Naive thymus-derived CD8-positive, alpha-beta T cell (primary cell): ENCODE results near the gene BTF3. TPM values are rescaled to one million over a fixed set of nuclear protein-coding genes. Genes with fewer than 3 reads are reported as not detected.
A peak's percentile ranks its signal among the peaks of the same experiment; 100 is the strongest.

Experiments
- ATAC-seq, 2 donors: fragments of 150-1000 bp; cut with Tn5 transposase in 1 of 2; sonication (Bioruptor Pico), chemical (Tn5 transposase) in 1 of 2; 1 replicate in 1 of 2; 2 replicates in 1 of 2; pipeline ENCODE4 v1.10.0; 2021; ENCODE audit warnings: mild to moderate bottlenecking in 2 of 2, moderate library complexity in 2 of 2
- POLR2A ChIA-PET: fragments of 350-600 bp; sonication (Branson Sonifier 250); formaldehyde crosslinking; loops from one replicate; lab custom pipeline; 2021; ENCODE audit warnings: antibody characterized with exemption; lab: Charles Lee
- DNase-seq, 10 donors: peaks; one replicate each; pipeline versions ENCODE4 v3.0.0 to v3.0.0-alpha.2; 2020 to 2022
- H3K27ac Mint-ChIP-seq, 10 donors: one replicate each; pipeline ENCODE4 v1.8.0; 2020 to 2022; ENCODE audit warnings: mild to moderate bottlenecking in 10 of 10, mixed read lengths in 10 of 10, moderate library complexity in 4 of 10, inconsistent platforms in 1 of 10
- H3K27me3 Mint-ChIP-seq, 5 donors: one replicate each; pipeline ENCODE4 v1.8.0; 2021 to 2022; ENCODE audit warnings: mixed read lengths in 5 of 5
- H3K36me3 Mint-ChIP-seq, 3 donors: one replicate each; pipeline ENCODE4 v1.8.0; 2020 to 2022; ENCODE audit warnings: mixed read lengths in 3 of 3, mild to moderate bottlenecking in 2 of 3, inconsistent platforms in 1 of 3
- H3K4me1 Mint-ChIP-seq, 4 donors: one replicate each; pipeline ENCODE4 v1.8.0; 2021 to 2022; ENCODE audit warnings: mixed read lengths in 4 of 4
- H3K4me3 Mint-ChIP-seq, 10 donors: one replicate each; pipeline ENCODE4 v1.8.0; 2020 to 2022; ENCODE audit warnings: mild to moderate bottlenecking in 10 of 10, mixed read lengths in 10 of 10, moderate library complexity in 6 of 10, inconsistent platforms in 1 of 10
- H3K9me3 Mint-ChIP-seq, 9 donors: one replicate each; pipeline ENCODE4 v1.8.0; 2020 to 2022; ENCODE audit warnings: mixed read lengths in 9 of 9, mild to moderate bottlenecking in 3 of 9, inconsistent platforms in 1 of 9, moderate library complexity in 1 of 9
- polyA plus RNA-seq, 3 donors: library from polyadenylated mRNA; unstranded; fragments of 300-500 nt; fragmentation: Illumina TruSeq; gene quantifications; one replicate each; pipeline ENCODE4 v1.2.3, GENCODE V29; 2021
- total RNA-seq, 8 experiments: library from RNA in 2 of 8; stranded (reverse) in 2 of 8; gene quantifications; one replicate each; pipeline ENCODE4 v1.2.3 and lab custom pipeline; 2021 to 2026

The BTF3 gene
- total and polyA plus RNA-seq, 5 experiments from 2014 or later: 697 to 913 (median 812) TPM

- Mint-ChIP-seq H3K27ac (no peak overlapping the region), H3K9me3 (no peaks in the 10 kb centered on the region), H3K4me3 (no peak overlapping the region), H3K36me3 (no peaks in the 10 kb centered on the region), H3K27me3 (peaks cover 9 to 40% (median 22%) of the 10 kb centered on the region in 5 donors), H3K4me1 (no peaks in the 10 kb centered on the region)
- no peak for DNase-seq
- no peak for ATAC-seq
- POLR2A ChIA-PET: no interaction called here
Measured at GRCh38 chr5:73532195-73532594, 34.0 kb downstream of the BTF3 start.

- POLR2A ChIA-PET: no interaction called here
- no peak for DNase-seq
- ATAC-seq: no peak
- peak overlapping the region in 1 of 10 donors; percentile 58 for H3K27ac Mint-ChIP-seq
- H3K9me3 Mint-ChIP-seq: no peaks in the 10 kb centered on the region
- H3K4me3 Mint-ChIP-seq: no peak overlapping the region
- peaks cover 5 to 38% (median 19%) of the 10 kb centered on the region in 5 donors for H3K27me3 Mint-ChIP-seq
- no peaks in the 10 kb centered on the region for H3K36me3 Mint-ChIP-seq
- no peaks in the 10 kb centered on the region for H3K4me1 Mint-ChIP-seq
Measured at GRCh38 chr5:73534011-73534644, 35.9 kb downstream of the BTF3 start.

GRCh38 chr5:73534971-73535370, 36.7 kb downstream of the BTF3 start:
- no peaks in the 10 kb centered on the region for H3K9me3 Mint-ChIP-seq
- no peaks in the 10 kb centered on the region for H3K4me1 Mint-ChIP-seq
- H3K27me3 Mint-ChIP-seq: peaks cover 10 to 43% (median 21%) of the 10 kb centered on the region in 5 donors
- DNase-seq (no peak), ATAC-seq (no peak)
- peak overlapping the region in 1 of 10 donors; percentile 23 for H3K27ac Mint-ChIP-seq
- POLR2A ChIA-PET: no interaction called here
- no peak overlapping the region for H3K4me3 Mint-ChIP-seq
- H3K36me3 Mint-ChIP-seq: no peaks in the 10 kb centered on the region

GRCh38 chr5:73539730-73540129, 41.5 kb downstream of the BTF3 start:
- H3K27me3 Mint-ChIP-seq: peaks cover 14 to 42% (median 31%) of the 10 kb centered on the region in 5 donors
- DNase-seq (no peak), ATAC-seq (no peak)
- POLR2A ChIA-PET: interaction anchor here (1.1 kb wide), 1 partner anchor 26 kb away, joined by 3 read pairs; the partner anchor contains the start of genes ANKRA2 and UTP15
- no peaks in the 10 kb centered on the region for H3K36me3 Mint-ChIP-seq
- H3K9me3 Mint-ChIP-seq: no peaks in the 10 kb centered on the region
- no peak overlapping the region for H3K4me3 Mint-ChIP-seq
- H3K27ac Mint-ChIP-seq: no peak overlapping the region
- no peaks in the 10 kb centered on the region for H3K4me1 Mint-ChIP-seq

GRCh38 chr5:73540192-73540591, 42.0 kb downstream of the BTF3 start:
- Mint-ChIP-seq H3K27ac (no peak overlapping the region), H3K36me3 (no peaks in the 10 kb centered on the region), H3K9me3 (no peaks in the 10 kb centered on the region), H3K4me3 (no peak overlapping the region), H3K27me3 (peaks cover 14 to 40% (median 31%) of the 10 kb centered on the region in 5 donors), H3K4me1 (no peaks in the 10 kb centered on the region)
- POLR2A ChIA-PET: no interaction called here
- DNase-seq (no peak), ATAC-seq (no peak)

GRCh38 chr5:73542020-73542419, 43.8 kb downstream of the BTF3 start:
- Mint-ChIP-seq H3K9me3 (no peaks in the 10 kb centered on the region), H3K27ac (no peak overlapping the region), H3K27me3 (peaks cover 17 to 39% (median 27%) of the 10 kb centered on the region in 5 donors), H3K4me1 (no peaks in the 10 kb centered on the region), H3K36me3 (no peaks in the 10 kb centered on the region), H3K4me3 (no peak overlapping the region)
- ATAC-seq (no peak), DNase-seq (no peak)
- POLR2A ChIA-PET: interaction anchor here (0.6 kb wide), 2 partner anchors 11 to 26 kb away, joined by 3 read pairs; no protein-coding TSS in a partner anchor

- no peak for DNase-seq
- peaks cover 15 to 36% (median 27%) of the 10 kb centered on the region in 5 donors for H3K27me3 Mint-ChIP-seq
- no peaks in the 10 kb centered on the region for H3K4me1 Mint-ChIP-seq
- POLR2A ChIA-PET: no interaction called here
- H3K9me3 Mint-ChIP-seq: no peaks in the 10 kb centered on the region
- H3K4me3 Mint-ChIP-seq: no peak overlapping the region
- no peak for ATAC-seq
- H3K36me3 Mint-ChIP-seq: no peaks in the 10 kb centered on the region
- no peak overlapping the region for H3K27ac Mint-ChIP-seq
Measured at GRCh38 chr5:73544429-73545402, 46.5 kb downstream of the BTF3 start.

GRCh38 chr5:73545403-73545779, 47.1 kb downstream of the BTF3 start:
- H3K36me3 Mint-ChIP-seq: peaks cover 0 to under 1% (median 0%) of the 10 kb centered on the region in 3 donors
- DNase-seq (no peak), ATAC-seq (no peak)
- no peak overlapping the region for H3K4me3 Mint-ChIP-seq
- H3K27me3 Mint-ChIP-seq: peaks cover 9 to 30% (median 20%) of the 10 kb centered on the region in 5 donors
- POLR2A ChIA-PET: no interaction called here
- H3K9me3 Mint-ChIP-seq: no peaks in the 10 kb centered on the region
- H3K4me1 Mint-ChIP-seq: no peaks in the 10 kb centered on the region
- no peak overlapping the region for H3K27ac Mint-ChIP-seq

- H3K27ac Mint-ChIP-seq: peak overlapping the region in 1 of 10 donors; percentile 39
- no peaks in the 10 kb centered on the region for H3K4me1 Mint-ChIP-seq
- peaks cover 0 to 7% (median 3%) of the 10 kb centered on the region in 5 donors for H3K27me3 Mint-ChIP-seq
- peaks cover 0 to 32% (median 4%) of the 10 kb centered on the region in 3 donors for H3K36me3 Mint-ChIP-seq
- POLR2A ChIA-PET: no interaction called here
- no peak for ATAC-seq
- no peak for DNase-seq
- no peaks in the 10 kb centered on the region for H3K9me3 Mint-ChIP-seq
- H3K4me3 Mint-ChIP-seq: no peak overlapping the region
Measured at GRCh38 chr5:73550016-73550415, 51.8 kb downstream of the BTF3 start.

- peaks cover 0 to 48% (median 7%) of the 10 kb centered on the region in 3 donors for H3K36me3 Mint-ChIP-seq
- H3K27ac Mint-ChIP-seq: no peak overlapping the region
- H3K9me3 Mint-ChIP-seq: no peaks in the 10 kb centered on the region
- no peak overlapping the region for H3K4me3 Mint-ChIP-seq
- H3K27me3 Mint-ChIP-seq: peaks cover 0 to 1% (median 0%) of the 10 kb centered on the region in 5 donors
- DNase-seq (no peak), ATAC-seq (no peak)
- POLR2A ChIA-PET: no interaction called here
- H3K4me1 Mint-ChIP-seq: no peaks in the 10 kb centered on the region
Measured at GRCh38 chr5:73552642-73553041, 54.4 kb downstream of the BTF3 start.
